Activated CD8-positive, alpha-beta memory T cell treated with anti-CD3 and anti-CD28 coated beads, Interleukin-2, amount 10 ng/mL, durations not matched to agents 7 days and 5 days (primary cell): ENCODE measurements around the gene LAS1L. TPM values are rescaled to one million over a fixed set of nuclear protein-coding genes. Genes with fewer than 3 reads are reported as not detected.
"Not testable (repeated sequence)": the region's sequence is repeated elsewhere in the genome, so short reads cannot be mapped to it uniquely, and the experiment has no call there.

ENCODE experiments used
- ATAC-seq: fragments of 150-1000 bp; cut with Tn5 transposase; one replicate; pipeline ENCODE4 v1.10.0; 2021; ENCODE audit warnings: moderate library complexity
- CTCF ChIA-PET: fragments of 350-600 bp; sonication (Branson Sonifier 250); formaldehyde crosslinking; loops from one replicate; lab custom pipeline; 2021; ENCODE audit warnings: antibody characterized with exemption; lab: Charles Lee
- DNase-seq: peaks from one replicate; pipeline ENCODE4 v3.0.0-alpha.2; 2020
- H3K27ac Mint-ChIP-seq: one replicate; pipeline ENCODE4 v1.8.0; 2021; ENCODE audit warnings: mild to moderate bottlenecking, mixed read lengths
- H3K27me3 Mint-ChIP-seq: one replicate; pipeline ENCODE4 v1.8.0; 2021; ENCODE audit warnings: mixed read lengths
- H3K36me3 Mint-ChIP-seq: one replicate; pipeline ENCODE4 v1.8.0; 2021; ENCODE audit warnings: mild to moderate bottlenecking, mixed read lengths
- H3K4me1 Mint-ChIP-seq: one replicate; pipeline ENCODE4 v1.8.0; 2021; ENCODE audit warnings: mixed read lengths
- H3K4me3 Mint-ChIP-seq: one replicate; pipeline ENCODE4 v1.8.0; 2021; ENCODE audit warnings: mild to moderate bottlenecking, moderate library complexity, mixed read lengths
- H3K9me3 Mint-ChIP-seq: one replicate; pipeline ENCODE4 v1.8.0; 2022; ENCODE audit warnings: low read depth, mixed read lengths
- total RNA-seq, 2 experiments: library from RNA; stranded (reverse); gene quantifications; one replicate each; pipeline ENCODE4 v1.2.3, GENCODE V29; 2021

The LAS1L gene
- total RNA-seq, 2 experiments from 2014 or later: 45.8 to 51.2 TPM

GRCh38 chrX:65502618-65503017 is 32.0 kb downstream of the LAS1L start:
- Mint-ChIP-seq H3K27ac (no peak overlapping the region), H3K4me1 (no peaks in the 10 kb centered on the region), H3K9me3 (no peaks in the 10 kb centered on the region), H3K36me3 (peaks cover 5% of the 10 kb centered on the region), H3K27me3 (no peaks in the 10 kb centered on the region), H3K4me3 (no peak overlapping the region)
- ATAC-seq: no peak
- no peak for DNase-seq
- CTCF ChIA-PET: no interaction called here

DNA sequence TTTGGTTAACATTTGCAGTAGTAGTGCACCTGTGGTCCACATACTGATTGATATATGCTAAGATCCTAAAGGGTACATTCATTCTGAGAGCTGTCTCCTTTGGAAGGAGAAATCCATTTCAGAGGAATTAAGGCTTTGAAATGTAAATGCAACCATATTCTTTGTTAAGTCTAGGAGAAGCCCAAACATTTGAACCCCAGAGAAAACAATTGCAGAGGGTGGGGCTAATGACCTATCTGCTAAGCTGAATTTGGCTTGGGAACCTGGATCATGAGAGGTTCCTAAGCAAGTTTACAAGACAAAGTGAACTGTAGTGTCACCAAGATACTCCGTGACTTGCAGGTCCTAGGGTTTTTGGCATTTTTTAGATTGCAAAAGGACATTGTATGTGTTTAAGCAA is 41.2 kb downstream of the LAS1L start:
- DNase-seq (no peak), ATAC-seq (no peak)
- no peaks in the 10 kb centered on the region for H3K27me3 Mint-ChIP-seq
- H3K4me3 Mint-ChIP-seq: no peak overlapping the region
- no peaks in the 10 kb centered on the region for H3K9me3 Mint-ChIP-seq
- H3K36me3 Mint-ChIP-seq: no peaks in the 10 kb centered on the region
- CTCF ChIA-PET: no interaction called here
- no peak overlapping the region for H3K27ac Mint-ChIP-seq
- no peaks in the 10 kb centered on the region for H3K4me1 Mint-ChIP-seq

DNA sequence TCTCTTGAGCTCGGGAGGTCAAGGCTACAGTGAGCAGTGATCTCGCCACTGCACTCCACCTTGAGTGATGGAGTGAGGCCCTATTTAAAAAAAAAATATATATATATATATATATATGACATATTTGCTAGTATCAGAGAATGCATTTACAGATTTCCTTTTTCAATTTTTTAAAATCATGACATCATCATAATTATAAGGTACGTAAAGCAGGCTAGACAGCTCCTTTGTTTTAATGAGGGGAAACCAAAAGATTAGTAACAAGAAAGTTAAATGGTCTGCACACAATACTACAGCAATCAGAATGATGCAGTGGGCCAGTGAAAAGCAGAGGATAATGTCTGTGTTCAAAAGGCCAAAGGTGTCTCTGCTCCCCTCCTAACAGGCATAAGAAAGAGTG is 43.0 kb downstream of the LAS1L start:
- H3K36me3 Mint-ChIP-seq: no peaks in the 10 kb centered on the region
- no peaks in the 10 kb centered on the region for H3K27me3 Mint-ChIP-seq
- H3K9me3 Mint-ChIP-seq: no peaks in the 10 kb centered on the region
- CTCF ChIA-PET: no interaction called here
- H3K4me1 Mint-ChIP-seq: no peaks in the 10 kb centered on the region
- no peak overlapping the region for H3K27ac Mint-ChIP-seq
- DNase-seq (no peak), ATAC-seq (no peak)
- no peak overlapping the region for H3K4me3 Mint-ChIP-seq

DNA sequence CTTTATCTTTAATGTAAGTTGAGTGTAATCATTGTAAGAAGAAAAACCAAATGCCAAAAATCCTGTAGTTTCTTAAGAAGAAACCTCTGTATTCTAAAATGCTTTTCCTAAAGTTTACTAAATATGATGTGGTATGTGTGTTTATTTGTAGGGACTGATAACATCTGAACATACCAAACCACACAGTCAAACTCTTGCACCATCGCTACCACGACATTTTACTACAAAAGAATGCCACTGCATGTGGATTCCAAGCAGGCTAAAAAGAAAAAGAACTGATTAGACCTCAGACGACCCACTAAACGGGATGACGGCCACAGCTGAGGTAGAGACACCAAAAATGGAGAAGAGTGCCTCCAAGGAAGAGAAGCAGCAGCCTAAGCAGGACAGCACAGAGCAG is 46.1 kb downstream of the LAS1L start:
- DNase-seq (no peak), ATAC-seq (no peak)
- no peak overlapping the region for H3K27ac Mint-ChIP-seq
- H3K4me1 Mint-ChIP-seq: no peaks in the 10 kb centered on the region
- no peaks in the 10 kb centered on the region for H3K9me3 Mint-ChIP-seq
- H3K4me3 Mint-ChIP-seq: no peak overlapping the region
- H3K36me3 Mint-ChIP-seq: no peaks in the 10 kb centered on the region
- no peaks in the 10 kb centered on the region for H3K27me3 Mint-ChIP-seq
- CTCF ChIA-PET: no interaction called here

DNA sequence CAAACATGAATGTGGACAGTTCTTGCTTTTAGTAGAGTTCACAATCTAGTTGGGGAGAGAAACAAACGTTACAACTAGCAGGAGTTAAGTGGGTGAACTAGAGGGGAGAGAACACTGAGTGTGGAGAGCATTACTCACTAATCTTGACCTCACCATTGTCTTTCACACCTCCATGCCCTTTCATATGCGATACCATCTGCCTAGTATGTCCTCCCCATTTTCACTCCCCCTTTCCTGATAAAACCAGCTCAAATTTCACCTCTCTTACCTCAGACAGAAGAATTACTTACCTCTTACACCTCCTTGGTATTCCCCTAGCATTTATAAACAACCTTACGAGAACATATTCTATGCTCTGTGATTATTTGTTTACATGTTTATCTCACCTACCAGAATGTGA is 53.6 kb downstream of the LAS1L start:
- H3K27me3 Mint-ChIP-seq: no peaks in the 10 kb centered on the region
- peaks cover 3% of the 10 kb centered on the region for H3K36me3 Mint-ChIP-seq
- no peak overlapping the region for H3K4me3 Mint-ChIP-seq
- H3K9me3 Mint-ChIP-seq: peaks cover 3% of the 10 kb centered on the region
- no peak overlapping the region for H3K27ac Mint-ChIP-seq
- DNase-seq (no peak), ATAC-seq (no peak)
- CTCF ChIA-PET: no interaction called here
- H3K4me1 Mint-ChIP-seq: no peaks in the 10 kb centered on the region

GRCh38 chrX:65479102-65479501 is 55.5 kb downstream of the LAS1L start:
- H3K4me1 Mint-ChIP-seq, CTCF ChIA-PET, H3K27ac Mint-ChIP-seq, DNase-seq, H3K27me3 Mint-ChIP-seq, H3K9me3 Mint-ChIP-seq, H3K4me3 Mint-ChIP-seq, ATAC-seq, H3K36me3 Mint-ChIP-seq: not testable (repeated sequence)

DNA sequence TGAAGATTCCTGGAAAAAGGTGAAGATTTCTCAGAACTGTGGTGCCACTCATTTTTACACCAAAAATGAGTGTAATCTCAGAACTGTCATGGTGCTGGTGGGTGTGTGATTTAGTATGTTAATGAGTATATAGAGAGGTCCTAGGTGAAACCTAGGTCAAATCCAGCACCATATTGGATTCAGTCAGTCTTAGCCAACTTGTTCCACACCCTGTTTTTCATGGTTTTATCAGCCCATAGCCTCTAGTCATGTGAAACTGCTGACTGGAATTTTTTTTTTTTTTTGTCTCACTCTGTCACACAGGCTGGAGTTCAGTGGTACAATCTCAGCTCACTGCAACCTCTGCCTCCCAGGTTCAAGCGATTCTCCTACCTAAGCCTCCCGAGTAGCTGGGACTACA is 58.0 kb downstream of the LAS1L start:
- no peak for DNase-seq
- Mint-ChIP-seq H3K9me3 (peaks cover 3% of the 10 kb centered on the region), H3K4me3 (no peak overlapping the region), H3K27me3 (no peaks in the 10 kb centered on the region), H3K36me3 (peaks cover 3% of the 10 kb centered on the region), H3K4me1 (no peaks in the 10 kb centered on the region), H3K27ac (no peak overlapping the region)
- no peak for ATAC-seq
- CTCF ChIA-PET: no interaction called here

DNA sequence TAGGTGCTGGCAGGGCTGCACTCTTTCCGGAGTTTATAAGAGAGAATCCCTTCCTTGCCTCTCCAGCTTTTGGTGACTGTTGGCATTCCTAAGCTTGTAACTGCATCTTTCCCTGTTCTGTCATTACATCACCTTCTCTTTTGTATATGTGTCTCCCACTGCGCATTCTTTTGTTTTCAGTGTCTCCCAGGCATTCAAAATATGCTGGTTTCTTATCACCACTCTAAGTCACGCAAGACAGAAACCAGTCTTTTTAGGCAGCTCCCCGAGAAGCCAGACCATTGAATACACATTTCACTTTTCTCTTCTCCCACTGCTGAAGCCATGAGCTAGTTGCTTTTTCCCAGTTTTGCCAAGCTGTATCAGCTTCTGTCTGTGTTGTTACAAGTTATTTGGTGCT is 71.0 kb downstream of the LAS1L start:
- CTCF ChIA-PET: no interaction called here
- H3K4me3 Mint-ChIP-seq: no peak overlapping the region
- H3K27ac Mint-ChIP-seq: no peak overlapping the region
- no peaks in the 10 kb centered on the region for H3K9me3 Mint-ChIP-seq
- H3K4me1 Mint-ChIP-seq: no peaks in the 10 kb centered on the region
- no peaks in the 10 kb centered on the region for H3K36me3 Mint-ChIP-seq
- DNase-seq (no peak), ATAC-seq (no peak)
- no peaks in the 10 kb centered on the region for H3K27me3 Mint-ChIP-seq

Other genes starting within 250 kb of the LAS1L start
- gene MSN, start 132.9 kb upstream of the LAS1L start, total RNA-seq: 100 to 1,000 TPM; 489 to 610 TPM